ENCODE data around the gene RHPN2.
"Not testable (repeated sequence)": the region's sequence is repeated elsewhere in the genome, so short reads cannot be mapped to it uniquely, and the experiment has no call there.

RHPN2 gene

GRCh38 chr19:33066543-33066942 is 1.9 kb upstream of the RHPN2 start:
- no peak for DNase-seq (ENCODE audit: low read depth in 2 of 2)

GRCh38 chr19:33064458-33064791 is 263 bp downstream of the RHPN2 start:
- DNase-seq (ENCODE audit: low read depth in 2 of 2), result no peak

GRCh38 chr19:33063753-33064457 is 783 bp downstream of the RHPN2 start:
- no peak for DNase-seq (ENCODE audit: low read depth in 2 of 2)

- no peak for DNase-seq (ENCODE audit: low read depth in 2 of 2)
Observed at GRCh38 chr19:33063356-33063752, 1.3 kb downstream of the RHPN2 start.

GRCh38 chr19:33062902-33063301 is 1.8 kb downstream of the RHPN2 start:
- DNase-seq (ENCODE audit: low read depth in 2 of 2), result no peak

GRCh38 chr19:33060586-33060985 is 4.1 kb downstream of the RHPN2 start:
- DNase-seq (ENCODE audit: low read depth in 2 of 2), result no peak

- DNase-seq (ENCODE audit: low read depth in 2 of 2), result no peak
Observed at GRCh38 chr19:33055718-33056117, 9.0 kb downstream of the RHPN2 start.

- DNase-seq (ENCODE audit: low read depth in 2 of 2), result no peak
Observed at GRCh38 chr19:33054623-33055022, 10.1 kb downstream of the RHPN2 start.

- no peak for DNase-seq (ENCODE audit: low read depth in 2 of 2)
Observed at GRCh38 chr19:33052352-33052972, 12.2 kb downstream of the RHPN2 start.

GRCh38 chr19:33050110-33050509 is 14.6 kb downstream of the RHPN2 start:
- DNase-seq (ENCODE audit: low read depth in 2 of 2), result no peak

GRCh38 chr19:33048806-33049676 is 15.6 kb downstream of the RHPN2 start:
- no peak for DNase-seq (ENCODE audit: low read depth in 2 of 2)

- no peak for DNase-seq (ENCODE audit: low read depth in 2 of 2)
Observed at GRCh38 chr19:33047422-33047821, 17.3 kb downstream of the RHPN2 start.

- DNase-seq (ENCODE audit: low read depth in 2 of 2), result not testable (repeated sequence)
Observed at GRCh38 chr19:33041828-33042160, 22.9 kb downstream of the RHPN2 start.

GRCh38 chr19:33040994-33041827 is 23.5 kb downstream of the RHPN2 start:
- no peak for DNase-seq (ENCODE audit: low read depth in 2 of 2)

GRCh38 chr19:33039815-33040214 is 24.9 kb downstream of the RHPN2 start:
- no peak for DNase-seq (ENCODE audit: low read depth in 2 of 2)

- no peak for DNase-seq (ENCODE audit: low read depth in 2 of 2)
Observed at GRCh38 chr19:33039108-33039599, 25.5 kb downstream of the RHPN2 start.

GRCh38 chr19:33037168-33038025 is 27.3 kb downstream of the RHPN2 start:
- DNase-seq (ENCODE audit: low read depth in 2 of 2), result not testable (repeated sequence)

GRCh38 chr19:33036370-33037167 is 28.1 kb downstream of the RHPN2 start:
- DNase-seq (ENCODE audit: low read depth in 2 of 2), result not testable (repeated sequence)

GRCh38 chr19:33035461-33035860 is 29.2 kb downstream of the RHPN2 start:
- no peak for DNase-seq (ENCODE audit: low read depth in 2 of 2)

- no peak for DNase-seq (ENCODE audit: low read depth in 2 of 2)
Observed at GRCh38 chr19:33032218-33032781, 32.4 kb downstream of the RHPN2 start.

All from stimulated activated CD4-positive, alpha-beta T cell treated with anti-CD3 and anti-CD28 coated beads, Interleukin-1b, Interleukin-23, amount 100 ng/mL, for 1 hour (primary cell).